HTR-8/SVneo (cell line): ENCODE results near the gene RSU1.
A peak's percentile ranks its signal among the peaks of the same experiment; 100 is the strongest.

Experiments used
- DNase-seq: peaks from one replicate; pipeline ENCODE4 v3.0.0; 2011; ENCODE audit warnings: low spot score, mixed read lengths; ENCODE audit not compliant: insufficient read length
- FAIRE-seq: peaks from 2 replicates; lab custom pipeline; 2011; peaks lifted over from hg19 to GRCh38; lab: Jason Lieb, UNC

Gene RSU1

GRCh38 chr10:16562891-16563290 lies 254.3 kb downstream of the RSU1 start:
- no peak for FAIRE-seq
- no peak for DNase-seq

- DNase-seq (no peak), FAIRE-seq (no peak)
Observed at GRCh38 chr10:16559236-16559773, 257.9 kb downstream of the RSU1 start.

GRCh38 chr10:16547973-16548372 lies 269.3 kb downstream of the RSU1 start:
- FAIRE-seq (no peak), DNase-seq (no peak)

DNA sequence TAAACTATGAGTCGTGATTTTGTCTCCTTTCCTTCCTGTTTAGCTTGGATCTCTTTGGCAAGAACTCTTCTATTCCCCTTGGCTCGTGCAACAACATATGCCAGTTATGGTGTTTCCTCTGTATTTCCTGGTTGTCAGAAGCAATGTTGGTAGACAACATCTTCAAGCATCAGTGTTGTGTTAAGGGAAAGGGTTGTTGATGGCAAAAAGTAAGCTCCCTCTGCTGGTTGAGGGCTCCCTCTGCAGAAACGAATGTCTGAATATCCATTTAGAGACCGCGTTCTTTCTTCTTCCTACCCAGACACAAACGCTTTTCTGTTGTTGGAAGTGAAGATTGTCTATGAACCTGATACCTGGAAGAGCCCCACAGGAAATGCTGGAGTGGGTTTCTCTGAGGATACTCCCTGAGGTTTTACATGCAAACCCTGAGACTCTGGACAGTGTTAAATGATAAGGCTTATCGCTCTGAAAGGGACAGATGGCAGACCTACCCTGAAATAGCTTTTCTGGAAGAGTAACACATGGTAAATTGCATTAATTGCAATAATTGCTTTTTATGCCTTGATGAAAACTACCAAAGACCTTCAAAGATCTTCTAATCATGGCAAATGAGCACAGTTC lies 272.0 kb downstream of the RSU1 start:
- DNase-seq (peak; percentile 24), FAIRE-seq (no peak)

GRCh38 chr10:16544591-16544990 lies 272.6 kb downstream of the RSU1 start:
- FAIRE-seq = no peak
- no peak for DNase-seq

DNA sequence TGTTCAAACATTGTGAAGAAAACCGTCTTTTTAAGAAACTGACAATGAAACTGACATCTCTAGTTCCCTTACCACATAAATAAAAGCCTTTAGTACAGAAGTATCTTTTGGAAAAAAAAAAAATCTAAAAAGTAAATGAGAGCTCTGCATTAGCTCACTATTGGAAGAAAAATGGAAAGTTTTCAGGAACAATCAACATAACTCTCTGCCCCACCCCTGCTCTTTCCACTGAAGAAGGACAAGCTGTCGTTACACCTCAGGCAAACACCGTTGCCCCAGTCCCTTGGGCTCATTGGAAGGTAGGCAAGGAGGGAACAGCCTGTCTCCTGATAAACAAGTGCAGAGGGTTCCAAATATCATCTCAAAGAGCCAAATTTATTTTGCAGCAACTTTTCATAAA lies 273.1 kb downstream of the RSU1 start:
- FAIRE-seq = no peak
- no peak for DNase-seq
